T-helper 1 cell treated with Interleukin-12 subunit alpha and Interleukin-12 subunit beta and Interleukin-4 antibody, amounts not matched to agents 30 ng/mL and 1 ng/mL, for 36 hours (primary cell): Measurements from ENCODE around the gene PSMD8. TPM values are rescaled to one million over a fixed set of nuclear protein-coding genes. Genes with fewer than 3 reads are reported as not detected.

Experiments
- intact Hi-C: fragments of 100-400 bp; cut with micrococcal nuclease; formaldehyde crosslinking; loops from one replicate; pipeline ENCODE4 v1.15.1; 2024
- total RNA-seq: library from RNA; stranded (reverse); gene quantifications from 2 replicates; pipeline ENCODE4 v1.2.3, GENCODE V29; 2022

The PSMD8 gene
- total RNA-seq = 208 and 214 TPM in 2 replicates

DNA sequence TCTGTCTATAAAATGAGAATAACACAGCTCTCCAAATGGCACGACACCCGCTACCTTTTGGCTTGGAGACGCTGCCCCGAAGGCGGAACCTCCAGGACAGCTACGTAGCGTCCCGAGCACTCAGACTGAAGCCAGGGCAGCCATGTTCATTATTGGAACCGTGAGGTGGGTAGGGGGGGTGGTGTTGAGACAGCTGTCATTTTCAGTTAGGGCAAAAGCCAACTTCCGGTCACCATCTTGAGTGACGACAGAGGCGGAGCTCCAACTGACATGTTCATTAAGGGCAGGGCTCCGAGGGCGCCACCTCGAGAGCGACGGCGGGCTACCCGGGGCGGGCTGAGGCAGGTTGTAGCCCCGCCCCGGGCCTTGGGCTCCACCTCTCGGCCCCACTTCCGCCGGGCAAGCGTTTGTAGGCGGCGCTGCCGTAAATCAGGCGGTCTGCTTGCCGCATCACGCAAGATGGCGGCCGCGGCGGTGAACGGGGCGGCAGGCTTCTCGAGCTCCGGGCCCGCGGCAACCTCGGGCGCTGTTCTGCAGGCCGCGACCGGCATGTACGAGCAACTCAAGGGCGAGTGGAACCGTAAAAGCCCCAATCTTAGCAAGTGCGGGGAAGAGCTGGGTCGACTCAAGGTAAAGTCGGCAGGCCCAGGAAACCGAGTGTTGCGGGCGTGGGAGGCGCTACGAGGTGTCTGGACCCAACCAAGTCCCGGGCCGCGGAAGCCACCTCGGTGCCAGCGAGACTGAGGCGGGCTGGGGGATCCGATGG is at the start of gene PSMD8:
Gene PSMD8, plus strand, starts transcription at position 240 of the 766 bp plus-strand sequence. Its CDS starts 31 bp downstream, at position 271.
- intact Hi-C loops = loop anchor here (1.0 to 10.0 kb wide), 14 partner anchors 12 to 1060 kb away; partner anchors contain the start of genes EIF3K, FAM98C, MRPS12 and NFKBIB

GRCh38 chr19:38326591-38326990 is 47.8 kb upstream of the PSMD8 start:
- intact Hi-C loops = no loop called here

GRCh38 chr19:38329651-38330050 is 44.7 kb upstream of the PSMD8 start:
- intact Hi-C loops = loop anchor here (10.0 kb wide), 1 partner anchor 1015 kb away; no protein-coding TSS in a partner anchor

- intact Hi-C loops = loop anchor here (10.0 kb wide), 1 partner anchor 1017 kb away; no protein-coding TSS in a partner anchor
Measured at GRCh38 chr19:38331728-38332127, 42.6 kb upstream of the PSMD8 start.

- intact Hi-C loops = loop anchor here (10.0 kb wide), 1 partner anchor 1018 kb away; no protein-coding TSS in a partner anchor
Measured at GRCh38 chr19:38333245-38333644, 41.1 kb upstream of the PSMD8 start.

DNA sequence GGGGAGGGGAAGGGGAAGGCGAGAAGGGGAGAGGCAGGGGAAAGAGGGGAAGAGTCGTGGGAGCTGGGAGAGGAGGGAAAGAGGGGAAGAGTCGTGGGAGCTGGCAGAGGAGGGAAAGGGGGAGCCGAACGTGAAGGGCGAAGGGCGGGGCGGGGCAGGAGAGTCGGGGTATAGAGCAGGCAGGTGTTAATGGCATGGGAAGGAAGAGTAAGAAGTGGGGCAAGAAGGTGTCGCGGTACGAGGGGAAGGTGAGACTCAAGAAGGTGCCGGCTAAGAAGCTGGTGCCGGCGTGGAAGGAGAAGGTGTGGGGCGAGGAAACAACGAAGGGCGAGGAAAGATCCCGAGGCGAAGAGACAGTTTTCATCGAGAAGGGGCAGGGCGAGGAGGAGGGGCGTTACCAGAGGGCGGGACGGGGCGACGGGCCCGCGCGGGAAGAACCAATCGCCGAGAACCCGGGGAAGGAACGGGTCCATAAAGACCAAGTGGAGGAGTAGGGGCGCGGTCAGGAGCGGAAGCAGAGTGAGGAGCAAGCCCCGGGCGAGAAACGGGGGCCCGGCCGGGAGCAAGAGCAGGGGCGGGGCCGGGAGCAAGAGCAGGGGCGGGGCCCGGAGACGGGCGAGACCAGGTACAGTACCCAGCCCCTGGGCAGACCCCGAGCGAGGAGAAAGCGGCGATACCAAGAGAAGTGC is 38.3 kb upstream of the PSMD8 start:
- intact Hi-C loops = loop anchor here (1.0 to 10.0 kb wide), 19 partner anchors 20 to 1021 kb away; partner anchors contain the start of genes ACTN4, EIF3K, MRPS12 and NFKBIB

DNA sequence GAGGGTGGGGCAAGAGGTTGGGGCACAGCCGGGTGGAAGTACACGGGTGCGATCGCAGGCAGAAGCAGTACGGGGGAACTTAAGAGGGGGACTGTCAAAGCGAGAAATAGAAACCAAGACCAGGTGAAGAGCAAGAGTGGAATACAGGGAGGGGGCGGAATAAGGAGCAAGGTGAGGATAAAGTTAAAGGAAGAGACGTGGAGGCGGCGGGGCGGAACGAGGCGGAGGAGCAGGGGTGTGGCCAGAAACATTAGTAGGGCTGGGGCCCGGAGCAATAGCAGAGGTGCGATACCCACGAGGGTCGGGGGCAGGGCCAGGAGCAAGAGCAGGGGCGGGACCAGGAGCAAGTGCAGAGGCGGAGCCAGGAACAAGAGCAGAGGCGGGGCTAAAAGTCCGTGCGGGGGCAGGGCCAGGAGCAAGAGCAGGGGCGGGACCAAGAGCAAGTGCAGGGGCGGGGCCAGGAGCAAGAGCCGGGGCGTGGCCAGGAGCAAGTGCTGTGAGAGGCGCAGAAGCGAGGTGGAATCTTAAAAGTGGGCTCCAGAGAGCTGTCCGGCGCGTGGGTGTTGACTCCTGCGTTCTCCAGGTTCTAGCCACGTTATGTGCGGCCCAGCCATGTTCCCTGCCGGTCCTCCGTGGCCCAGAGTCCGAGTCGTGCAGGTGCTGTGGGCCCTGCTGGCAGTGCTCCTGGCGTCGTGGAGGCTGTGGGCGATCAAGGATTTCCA is 37.6 kb upstream of the PSMD8 start:
- intact Hi-C loops = loop anchor here (1.0 to 10.0 kb wide), 11 partner anchors 26 to 1022 kb away; partner anchors contain the start of genes ACTN4, MRPS12, PSMD8 and SARS2

GRCh38 chr19:38337360-38337653 is 37.1 kb upstream of the PSMD8 start:
- intact Hi-C loops = loop anchor here (1.0 to 10.0 kb wide), 3 partner anchors 50 to 1023 kb away; partner anchors contain the start of gene ACTN4

- intact Hi-C loops = loop anchor here (10.0 kb wide), 1 partner anchor 1024 kb away; no protein-coding TSS in a partner anchor
Measured at GRCh38 chr19:38339011-38339410, 35.4 kb upstream of the PSMD8 start.

DNA sequence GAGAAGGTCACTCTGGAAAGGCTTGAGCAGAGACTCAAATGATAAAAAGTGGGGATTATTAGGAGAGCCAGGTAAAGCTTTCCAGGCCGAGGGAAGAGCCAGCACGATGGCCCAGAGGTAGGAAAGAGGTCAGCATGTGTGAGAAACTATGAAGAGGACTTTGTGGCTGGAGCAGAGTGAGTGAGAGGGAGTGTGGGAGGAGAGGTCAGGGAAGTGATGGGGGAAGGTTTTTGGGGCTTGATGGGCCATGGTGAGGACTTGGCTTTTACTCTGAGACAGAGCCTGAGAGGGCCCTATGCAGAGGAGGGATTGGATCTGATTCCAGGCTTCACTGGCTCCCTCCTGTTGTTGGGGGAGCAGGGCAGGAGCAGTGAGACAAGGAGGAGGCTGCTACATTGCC is 33.4 kb upstream of the PSMD8 start:
- intact Hi-C loops = no loop called here

DNA sequence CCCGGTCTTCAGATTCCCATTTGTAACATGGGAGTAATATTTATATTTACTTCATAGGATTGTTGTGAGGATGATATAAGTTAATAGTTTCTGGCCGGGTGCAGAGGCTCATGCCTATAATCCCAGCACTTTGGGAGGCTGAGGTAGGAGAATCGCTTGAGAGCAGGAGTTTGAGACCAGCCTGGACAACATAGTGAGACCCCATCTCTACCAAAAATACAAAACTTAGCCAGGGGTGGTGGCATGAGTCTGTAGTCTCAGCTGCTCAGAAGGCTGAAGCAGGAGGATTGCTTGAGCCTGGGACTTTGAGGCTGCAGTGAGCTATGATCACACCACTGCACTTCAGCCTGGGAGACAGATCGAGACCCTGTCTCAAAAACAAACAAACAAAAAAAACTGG is 27.5 kb upstream of the PSMD8 start:
- intact Hi-C loops = no loop called here

DNA sequence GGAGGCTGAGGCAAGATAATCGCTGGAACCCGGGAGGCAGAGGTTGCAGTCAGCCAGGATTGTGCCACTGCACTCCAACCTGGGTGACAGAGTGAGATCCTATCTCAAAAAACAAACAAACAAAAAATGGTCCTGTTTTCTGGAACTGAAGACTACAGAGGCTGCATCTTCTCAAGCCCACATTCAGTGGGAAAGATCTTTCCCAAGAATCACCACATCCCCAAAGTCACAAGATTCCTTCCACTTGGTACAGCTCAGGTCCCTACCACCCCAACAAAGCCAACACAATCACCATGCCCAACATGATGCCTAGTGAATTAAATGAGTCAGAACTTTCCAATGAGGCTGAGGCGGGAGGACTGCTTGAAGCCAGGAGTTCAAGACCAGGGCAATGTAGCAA is 23.5 kb upstream of the PSMD8 start:
- intact Hi-C loops = no loop called here

GRCh38 chr19:38351865-38352395 is 22.4 kb upstream of the PSMD8 start:
- intact Hi-C loops = no loop called here

DNA sequence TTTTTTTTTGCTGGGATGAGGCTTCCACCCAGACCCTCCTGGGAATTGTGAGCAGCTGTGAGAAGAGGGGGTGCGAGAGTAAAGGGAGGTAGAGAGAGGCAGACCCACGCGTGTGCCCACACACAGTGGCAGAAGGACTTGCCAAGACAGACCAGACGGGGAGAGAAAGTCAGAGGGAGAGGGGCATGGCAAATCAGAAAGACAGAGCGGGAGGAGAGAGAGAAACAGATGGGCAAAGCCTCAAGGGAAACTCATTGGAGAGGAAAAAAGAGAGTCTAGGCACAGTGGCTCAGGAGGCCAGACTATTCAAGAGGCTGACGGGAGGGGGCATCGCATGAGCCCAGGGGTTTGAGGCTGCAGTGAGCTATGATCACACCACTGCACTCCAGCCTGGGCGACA is 21.8 kb upstream of the PSMD8 start:
- intact Hi-C loops = no loop called here

GRCh38 chr19:38355728-38356725 is 18.3 kb upstream of the PSMD8 start:
- intact Hi-C loops = no loop called here

DNA sequence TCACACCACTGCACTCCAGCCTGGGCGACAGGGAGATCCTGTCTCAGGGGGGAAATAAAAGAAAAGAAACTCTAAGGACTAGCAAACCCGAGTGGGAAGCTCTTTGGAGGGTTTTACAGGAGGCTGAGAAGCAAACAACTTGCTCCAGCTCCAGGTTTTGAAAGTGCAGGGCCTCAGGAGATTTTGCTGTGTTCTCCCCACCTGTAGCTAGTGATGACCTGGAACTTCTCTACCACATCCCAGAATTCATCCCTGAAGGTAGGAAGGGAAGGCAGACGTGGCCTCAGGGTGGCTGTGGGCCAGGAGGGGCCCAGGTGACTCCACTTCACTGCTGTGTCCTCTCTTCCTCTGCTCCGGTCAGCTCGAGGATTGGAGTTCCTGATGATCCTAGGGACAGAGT is 16.3 kb upstream of the PSMD8 start:
- intact Hi-C loops = no loop called here

- intact Hi-C loops = no loop called here
Measured at GRCh38 chr19:38359242-38360021, 14.9 kb upstream of the PSMD8 start.

DNA sequence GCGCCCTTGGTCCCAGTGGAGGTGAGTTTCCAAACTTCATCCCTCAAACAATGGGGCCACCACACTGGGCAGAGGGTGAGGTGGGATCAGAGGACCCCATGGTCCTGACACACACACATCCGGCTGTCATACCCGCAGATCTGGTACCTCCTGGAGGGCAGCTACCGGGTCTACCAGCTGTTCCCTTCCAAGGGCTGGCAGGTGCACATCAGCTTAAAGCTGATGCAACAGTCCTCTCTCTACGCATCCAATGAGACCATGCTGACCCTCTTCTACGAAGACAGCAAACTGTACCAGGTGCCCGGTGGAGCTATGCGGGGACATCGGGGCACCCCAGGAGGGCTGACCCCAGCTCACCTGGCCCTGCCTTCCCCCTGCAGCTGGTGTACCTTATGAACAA is 14.0 kb upstream of the PSMD8 start:
- intact Hi-C loops = no loop called here
